ENCODE results near the gene ARHGEF28. TPM values are rescaled to one million over a fixed set of nuclear protein-coding genes. Genes with fewer than 3 reads are reported as not detected.

The ARHGEF28 gene
- total RNA-seq, 2 experiments from 2014 or later: not detected

GRCh38 chr5:73867345-73868335, 241.6 kb downstream of the ARHGEF28 start:
- Mint-ChIP-seq H3K36me3 (ENCODE audit: low read depth) (no peaks in the 10 kb centered on the region), H3K27me3 (peaks cover 27% of the 10 kb centered on the region), H3K27ac (no peak overlapping the region), H3K4me3 (no peak overlapping the region), H3K9me3 (no peaks in the 10 kb centered on the region), H3K4me1 (no peaks in the 10 kb centered on the region)
- ChIA-PET POLR2A (no interaction called here), CTCF (interaction anchor here (0.5 kb wide), 1 partner anchor 834 kb away, joined by 3 read pairs; no protein-coding TSS in a partner anchor)
- no peak for DNase-seq

- CTCF ChIA-PET: interaction anchor here (1.1 kb wide), 1 partner anchor 11 kb away, joined by 3 read pairs; no protein-coding TSS in a partner anchor
- DNase-seq: no peak
- H3K36me3 Mint-ChIP-seq (ENCODE audit: low read depth): no peaks in the 10 kb centered on the region
Observed at GRCh38 chr5:73883646-73884045, 257.6 kb downstream of the ARHGEF28 start.

GRCh38 chr5:73887688-73888087, 261.7 kb downstream of the ARHGEF28 start:
- ChIA-PET CTCF (no interaction called here), POLR2A (no interaction called here)
- Mint-ChIP-seq H3K27me3 (peaks cover 58% of the 10 kb centered on the region), H3K27ac (no peak overlapping the region), H3K36me3 (ENCODE audit: low read depth) (no peaks in the 10 kb centered on the region), H3K4me1 (no peaks in the 10 kb centered on the region), H3K4me3 (no peak overlapping the region), H3K9me3 (no peaks in the 10 kb centered on the region)
- DNase-seq: no peak

More at GRCh38 chr5:73883646-73884045, 257.6 kb downstream of the ARHGEF28 start:
- Mint-ChIP-seq H3K4me1 (no peaks in the 10 kb centered on the region), H3K9me3 (no peaks in the 10 kb centered on the region), H3K4me3 (no peak overlapping the region), H3K27me3 (peaks cover 35% of the 10 kb centered on the region), H3K27ac (no peak overlapping the region)
- POLR2A ChIA-PET: no interaction called here

- no peaks in the 10 kb centered on the region for H3K36me3 Mint-ChIP-seq (ENCODE audit: low read depth)
- no peak overlapping the region for H3K4me3 Mint-ChIP-seq
- H3K27me3 Mint-ChIP-seq: peaks cover 55% of the 10 kb centered on the region
- DNase-seq: no peak
- no peak overlapping the region for H3K27ac Mint-ChIP-seq
- H3K9me3 Mint-ChIP-seq: no peaks in the 10 kb centered on the region
- ChIA-PET POLR2A (no interaction called here), CTCF (no interaction called here)
- H3K4me1 Mint-ChIP-seq: peaks cover 10% of the 10 kb centered on the region
Observed at GRCh38 chr5:73890569-73890968, 264.6 kb downstream of the ARHGEF28 start.

- Mint-ChIP-seq H3K36me3 (ENCODE audit: low read depth) (no peaks in the 10 kb centered on the region), H3K4me1 (peaks cover 20% of the 10 kb centered on the region), H3K27ac (no peak overlapping the region), H3K4me3 (no peak overlapping the region), H3K9me3 (no peaks in the 10 kb centered on the region), H3K27me3 (peaks cover 52% of the 10 kb centered on the region)
- no peak for DNase-seq
- CTCF ChIA-PET: no interaction called here
- POLR2A ChIA-PET: no interaction called here
Observed at GRCh38 chr5:73892218-73892617, 266.2 kb downstream of the ARHGEF28 start.

- Mint-ChIP-seq H3K36me3 (ENCODE audit: low read depth) (no peaks in the 10 kb centered on the region), H3K4me3 (no peak overlapping the region), H3K9me3 (no peaks in the 10 kb centered on the region), H3K27ac (no peak overlapping the region), H3K27me3 (peaks cover 49% of the 10 kb centered on the region), H3K4me1 (peaks cover 20% of the 10 kb centered on the region)
- no peak for DNase-seq
- CTCF ChIA-PET: no interaction called here
- POLR2A ChIA-PET: no interaction called here
Observed at GRCh38 chr5:73892806-73893205, 266.8 kb downstream of the ARHGEF28 start.

GRCh38 chr5:73893813-73894212, 267.8 kb downstream of the ARHGEF28 start:
- ChIA-PET CTCF (interaction anchor here (1.4 kb wide), 1 partner anchor 9 kb away, joined by 7 read pairs; no protein-coding TSS in a partner anchor), POLR2A (no interaction called here)
- peaks cover 47% of the 10 kb centered on the region for H3K27me3 Mint-ChIP-seq
- H3K36me3 Mint-ChIP-seq (ENCODE audit: low read depth): no peaks in the 10 kb centered on the region
- H3K4me1 Mint-ChIP-seq: peaks cover 27% of the 10 kb centered on the region
- DNase-seq: no peak
- no peaks in the 10 kb centered on the region for H3K9me3 Mint-ChIP-seq
- no peak overlapping the region for H3K27ac Mint-ChIP-seq
- no peak overlapping the region for H3K4me3 Mint-ChIP-seq

- Mint-ChIP-seq H3K9me3 (no peaks in the 10 kb centered on the region), H3K27me3 (peaks cover 48% of the 10 kb centered on the region), H3K27ac (no peak overlapping the region), H3K4me3 (no peak overlapping the region), H3K4me1 (peaks cover 37% of the 10 kb centered on the region), H3K36me3 (ENCODE audit: low read depth) (no peaks in the 10 kb centered on the region)
- ChIA-PET CTCF (interaction anchor here (1.4 kb wide), 1 partner anchor 7 kb away, joined by 7 read pairs; no protein-coding TSS in a partner anchor), POLR2A (no interaction called here)
- DNase-seq: no peak
Observed at GRCh38 chr5:73894860-73895259, 268.9 kb downstream of the ARHGEF28 start.

GRCh38 chr5:73895471-73895870, 269.5 kb downstream of the ARHGEF28 start:
- H3K27ac Mint-ChIP-seq: peak overlapping the region; percentile 28

GRCh38 chr5:73896097-73896496, 270.1 kb downstream of the ARHGEF28 start:
- Mint-ChIP-seq H3K9me3 (no peaks in the 10 kb centered on the region), H3K27me3 (peaks cover 45% of the 10 kb centered on the region), H3K36me3 (ENCODE audit: low read depth) (no peaks in the 10 kb centered on the region), H3K27ac (no peak overlapping the region), H3K4me1 (peaks cover 37% of the 10 kb centered on the region), H3K4me3 (no peak overlapping the region)
- DNase-seq: no peak
- CTCF ChIA-PET: no interaction called here
- POLR2A ChIA-PET: no interaction called here

More at GRCh38 chr5:73895471-73895870, 269.5 kb downstream of the ARHGEF28 start:
- Mint-ChIP-seq H3K27me3 (peaks cover 44% of the 10 kb centered on the region), H3K4me3 (no peak overlapping the region), H3K4me1 (peaks cover 37% of the 10 kb centered on the region), H3K9me3 (no peaks in the 10 kb centered on the region), H3K36me3 (ENCODE audit: low read depth) (no peaks in the 10 kb centered on the region)
- CTCF ChIA-PET: no interaction called here
- DNase-seq: no peak
- POLR2A ChIA-PET: no interaction called here

GRCh38 chr5:73896668-73897067, 270.7 kb downstream of the ARHGEF28 start:
- no peak overlapping the region for H3K4me3 Mint-ChIP-seq
- no peaks in the 10 kb centered on the region for H3K9me3 Mint-ChIP-seq
- H3K27ac Mint-ChIP-seq: no peak overlapping the region
- ChIA-PET CTCF (no interaction called here), POLR2A (no interaction called here)
- no peak for DNase-seq
- H3K36me3 Mint-ChIP-seq (ENCODE audit: low read depth): no peaks in the 10 kb centered on the region
- H3K27me3 Mint-ChIP-seq: peaks cover 48% of the 10 kb centered on the region
- H3K4me1 Mint-ChIP-seq: peaks cover 37% of the 10 kb centered on the region

GRCh38 chr5:73897893-73898292, 271.9 kb downstream of the ARHGEF28 start:
- ChIA-PET POLR2A (no interaction called here), CTCF (no interaction called here)
- H3K9me3 Mint-ChIP-seq: no peaks in the 10 kb centered on the region
- H3K4me1 Mint-ChIP-seq: peaks cover 37% of the 10 kb centered on the region
- peaks cover 46% of the 10 kb centered on the region for H3K27me3 Mint-ChIP-seq
- no peak overlapping the region for H3K27ac Mint-ChIP-seq
- DNase-seq: no peak
- H3K36me3 Mint-ChIP-seq (ENCODE audit: low read depth): no peaks in the 10 kb centered on the region
- no peak overlapping the region for H3K4me3 Mint-ChIP-seq

- H3K27me3 Mint-ChIP-seq: peaks cover 47% of the 10 kb centered on the region
- H3K4me1 Mint-ChIP-seq: peaks cover 37% of the 10 kb centered on the region
- no peak overlapping the region for H3K4me3 Mint-ChIP-seq
- ChIA-PET POLR2A (no interaction called here), CTCF (no interaction called here)
- DNase-seq: no peak
- no peaks in the 10 kb centered on the region for H3K9me3 Mint-ChIP-seq
- H3K36me3 Mint-ChIP-seq (ENCODE audit: low read depth): no peaks in the 10 kb centered on the region
- H3K27ac Mint-ChIP-seq: no peak overlapping the region
Observed at GRCh38 chr5:73899055-73899454, 273.1 kb downstream of the ARHGEF28 start.

- H3K27me3 Mint-ChIP-seq: peaks cover 48% of the 10 kb centered on the region
Observed at GRCh38 chr5:73899916-73900315, 273.9 kb downstream of the ARHGEF28 start.

More at GRCh38 chr5:73899916-73900315, 273.9 kb downstream of the ARHGEF28 start:
- ChIA-PET POLR2A (no interaction called here), CTCF (no interaction called here)
- Mint-ChIP-seq H3K36me3 (ENCODE audit: low read depth) (no peaks in the 10 kb centered on the region), H3K4me1 (peaks cover 34% of the 10 kb centered on the region), H3K27ac (no peak overlapping the region), H3K4me3 (no peak overlapping the region), H3K9me3 (no peaks in the 10 kb centered on the region)
- DNase-seq: no peak

Measured in activated CD4-positive, alpha-beta memory T cell treated with anti-CD3 and anti-CD28 coated beads, Interleukin-2, amount 10 ng/mL, durations not matched to agents 7 days and 5 days (primary cell).